ENCODE data around the gene FAM50B.
"Not testable (repeated sequence)": the region's sequence is repeated elsewhere in the genome, so short reads cannot be mapped to it uniquely, and the experiment has no call there.

GRCh38 chr6:3863322-3863721 is 14.1 kb downstream of the FAM50B start:
- TF ChIP-seq, protein P1, sequence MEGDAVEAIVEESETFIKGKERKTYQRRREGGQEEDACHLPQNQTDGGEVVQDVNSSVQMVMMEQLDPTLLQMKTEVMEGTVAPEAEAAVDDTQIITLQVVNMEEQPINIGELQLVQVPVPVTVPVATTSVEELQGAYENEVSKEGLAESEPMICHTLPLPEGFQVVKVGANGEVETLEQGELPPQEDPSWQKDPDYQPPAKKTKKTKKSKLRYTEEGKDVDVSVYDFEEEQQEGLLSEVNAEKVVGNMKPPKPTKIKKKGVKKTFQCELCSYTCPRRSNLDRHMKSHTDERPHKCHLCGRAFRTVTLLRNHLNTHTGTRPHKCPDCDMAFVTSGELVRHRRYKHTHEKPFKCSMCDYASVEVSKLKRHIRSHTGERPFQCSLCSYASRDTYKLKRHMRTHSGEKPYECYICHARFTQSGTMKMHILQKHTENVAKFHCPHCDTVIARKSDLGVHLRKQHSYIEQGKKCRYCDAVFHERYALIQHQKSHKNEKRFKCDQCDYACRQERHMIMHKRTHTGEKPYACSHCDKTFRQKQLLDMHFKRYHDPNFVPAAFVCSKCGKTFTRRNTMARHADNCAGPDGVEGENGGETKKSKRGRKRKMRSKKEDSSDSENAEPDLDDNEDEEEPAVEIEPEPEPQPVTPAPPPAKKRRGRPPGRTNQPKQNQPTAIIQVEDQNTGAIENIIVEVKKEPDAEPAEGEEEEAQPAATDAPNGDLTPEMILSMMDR (IDR thresholded peaks at IDR 0.05; ENCODE audit: poor library complexity) = not testable (repeated sequence)
- not testable (repeated sequence) for TF ChIP-seq EZH2 (IDR thresholded peaks at IDR 0.05; ENCODE audit: borderline replicate concordance)
